DMS53 treated with DMSO at 0.1 percent for 48 hours (cell line): Measurements from ENCODE around the gene SNX20.

Experiments used
- DNase-seq: peaks from one replicate; lab custom pipeline; 2025; ENCODE audit not compliant: unreplicated experiment; lab: John Stamatoyannopoulos, UW

Gene SNX20

GRCh38 chr16:50705436-50706110, 24.5 kb upstream of the SNX20 start:
- no peak for DNase-seq

- DNase-seq = no peak
Measured at GRCh38 chr16:50704245-50704644, 23.1 kb upstream of the SNX20 start.

- no peak for DNase-seq
Measured at GRCh38 chr16:50702725-50703124, 21.6 kb upstream of the SNX20 start.

GRCh38 chr16:50699326-50700159, 18.4 kb upstream of the SNX20 start:
- DNase-seq = no peak

GRCh38 chr16:50697881-50698767, 17.0 kb upstream of the SNX20 start:
- peak; percentile 16 for DNase-seq

- DNase-seq = no peak
Measured at GRCh38 chr16:50697421-50697715, 16.3 kb upstream of the SNX20 start.

GRCh38 chr16:50696575-50697420, 15.7 kb upstream of the SNX20 start:
- no peak for DNase-seq

- no peak for DNase-seq
Measured at GRCh38 chr16:50696126-50696525, 15.0 kb upstream of the SNX20 start.

GRCh38 chr16:50695017-50696000, 14.2 kb upstream of the SNX20 start:
- no peak for DNase-seq

- DNase-seq = no peak
Measured at GRCh38 chr16:50694206-50694605, 13.1 kb upstream of the SNX20 start.

GRCh38 chr16:50692999-50693781, 12.1 kb upstream of the SNX20 start, which contains the start of gene NOD2:
NOD2 (plus strand) TSS chr16:50693606; CDS start chr16:50699496, 5,890 bp downstream.
- DNase-seq = no peak

GRCh38 chr16:50692644-50692998, 11.5 kb upstream of the SNX20 start:
- DNase-seq = no peak

- DNase-seq = no peak
Measured at GRCh38 chr16:50690177-50690576, 9.1 kb upstream of the SNX20 start.

- no peak for DNase-seq
Measured at GRCh38 chr16:50688867-50689266, 7.8 kb upstream of the SNX20 start.

GRCh38 chr16:50688083-50688482, 7.0 kb upstream of the SNX20 start:
- DNase-seq = no peak

- DNase-seq = no peak
Measured at GRCh38 chr16:50685462-50686063, 4.5 kb upstream of the SNX20 start.

- no peak for DNase-seq
Measured at GRCh38 chr16:50684823-50685461, 3.8 kb upstream of the SNX20 start.
